Putamen (tissue), 1 donor: ENCODE measurements around the gene RACGAP1.
A peak's percentile ranks its signal among the peaks of the same experiment; 100 is the strongest.
"Not testable (repeated sequence)": the region's sequence is repeated elsewhere in the genome, so short reads cannot be mapped to it uniquely, and the experiment has no call there.

Source experiments
- DNase-seq: peaks from one replicate; pipeline ENCODE4 v3.0.0-alpha.2; 2016; ENCODE audit warnings: low spot score

RACGAP1 gene

GRCh38 chr12:49986476-49986875 is 38.8 kb downstream of the RACGAP1 start:
- not testable (repeated sequence) for DNase-seq

GRCh38 chr12:49985981-49986380 is 39.3 kb downstream of the RACGAP1 start:
- no peak for DNase-seq

- DNase-seq = no peak
These were observed 40.6 kb downstream of the RACGAP1 start for GRCh38 chr12:49984476-49985359.

GRCh38 chr12:49983892-49984291 is 41.4 kb downstream of the RACGAP1 start:
- DNase-seq = no peak

GRCh38 chr12:49982246-49983087 is 42.8 kb downstream of the RACGAP1 start:
- no peak for DNase-seq

- no peak for DNase-seq
These were observed 44.6 kb downstream of the RACGAP1 start for GRCh38 chr12:49980501-49981349.

GRCh38 chr12:49979791-49980190 is 45.5 kb downstream of the RACGAP1 start:
- DNase-seq = no peak

GRCh38 chr12:49979016-49979586 is 46.2 kb downstream of the RACGAP1 start:
- DNase-seq = peak; percentile 87

GRCh38 chr12:49978125-49978524 is 47.2 kb downstream of the RACGAP1 start:
- no peak for DNase-seq

- DNase-seq = no peak
These were observed 48.7 kb downstream of the RACGAP1 start for GRCh38 chr12:49976557-49976956.

GRCh38 chr12:49975318-49975761 is 50.0 kb downstream of the RACGAP1 start:
- no peak for DNase-seq

- peak; percentile 75 for DNase-seq
These were observed 50.5 kb downstream of the RACGAP1 start for GRCh38 chr12:49974677-49975317.

GRCh38 chr12:49974231-49974675 is 51.0 kb downstream of the RACGAP1 start:
- peak; percentile 81 for DNase-seq

- no peak for DNase-seq
These were observed 51.9 kb downstream of the RACGAP1 start for GRCh38 chr12:49973361-49973830.

GRCh38 chr12:49972641-49973360 is 52.5 kb downstream of the RACGAP1 start, which contains the start of gene AQP6:
Gene AQP6, plus strand, starts transcription at chr12:49972947. Its CDS starts 227 bp downstream, at chr12:49973174.
- no peak for DNase-seq

GRCh38 chr12:49972129-49972528 is 53.2 kb downstream of the RACGAP1 start:
- DNase-seq = no peak

GRCh38 chr12:49971141-49971540 is 54.2 kb downstream of the RACGAP1 start:
- DNase-seq = no peak

- DNase-seq = no peak
These were observed 54.6 kb downstream of the RACGAP1 start for GRCh38 chr12:49970658-49971057.

GRCh38 chr12:49969651-49970429 is 55.5 kb downstream of the RACGAP1 start:
- no peak for DNase-seq
